HG03439 (cell line): ENCODE data around the gene ADPRHL1.
"Not testable (repeated sequence)": the region's sequence is repeated elsewhere in the genome, so short reads cannot be mapped to it uniquely, and the experiment has no call there.

Experiments
- ATAC-seq: cut with Tn5 transposase; IDR thresholded peaks from one replicate; pipeline ENCODE4 v1.9.1; 2021; ENCODE audit warnings: mild to moderate bottlenecking, moderate library complexity; ENCODE audit not compliant: unreplicated experiment

The ADPRHL1 gene

GRCh38 chr13:113403255-113404104, 49.8 kb downstream of the ADPRHL1 start:
- no peak for ATAC-seq

DNA sequence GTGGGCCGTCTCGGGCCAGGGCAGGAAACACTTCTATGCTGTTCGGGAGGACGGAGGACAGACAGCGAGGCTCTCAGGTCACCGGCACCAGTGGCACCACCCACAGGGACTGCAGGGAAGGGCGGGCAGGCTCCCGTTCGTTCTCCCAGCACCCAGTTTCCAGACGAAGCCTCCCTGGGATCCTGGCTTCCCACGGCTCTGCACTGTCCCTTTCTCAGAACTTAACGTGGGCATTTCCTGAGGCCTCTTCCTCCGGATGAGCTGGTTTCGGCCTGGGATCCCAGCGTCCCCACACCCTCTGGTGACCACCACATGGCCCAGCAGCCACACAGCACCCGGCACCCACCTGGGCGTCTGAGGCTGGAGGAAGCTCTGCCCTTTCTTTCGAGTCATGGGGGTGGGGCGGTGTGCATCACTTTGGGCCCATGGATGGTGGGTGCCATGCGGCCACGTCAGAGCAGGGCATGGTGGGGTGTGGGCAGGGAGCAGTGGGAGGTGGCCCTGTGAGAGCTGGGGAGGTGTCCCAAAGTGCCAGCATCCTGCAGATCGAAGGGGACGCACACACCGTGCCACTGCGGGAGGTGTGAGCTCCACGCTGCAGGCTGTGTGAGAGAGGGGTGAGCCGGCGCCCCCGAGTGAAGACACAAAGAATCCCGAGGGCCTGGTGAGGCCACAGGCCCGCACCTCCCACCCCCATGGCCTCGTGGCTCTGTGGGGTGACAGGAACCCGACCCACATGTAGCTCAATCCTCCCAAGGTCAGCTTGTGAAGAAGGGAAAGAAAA, 50.6 kb downstream of the ADPRHL1 start:
- no peak for ATAC-seq

DNA sequence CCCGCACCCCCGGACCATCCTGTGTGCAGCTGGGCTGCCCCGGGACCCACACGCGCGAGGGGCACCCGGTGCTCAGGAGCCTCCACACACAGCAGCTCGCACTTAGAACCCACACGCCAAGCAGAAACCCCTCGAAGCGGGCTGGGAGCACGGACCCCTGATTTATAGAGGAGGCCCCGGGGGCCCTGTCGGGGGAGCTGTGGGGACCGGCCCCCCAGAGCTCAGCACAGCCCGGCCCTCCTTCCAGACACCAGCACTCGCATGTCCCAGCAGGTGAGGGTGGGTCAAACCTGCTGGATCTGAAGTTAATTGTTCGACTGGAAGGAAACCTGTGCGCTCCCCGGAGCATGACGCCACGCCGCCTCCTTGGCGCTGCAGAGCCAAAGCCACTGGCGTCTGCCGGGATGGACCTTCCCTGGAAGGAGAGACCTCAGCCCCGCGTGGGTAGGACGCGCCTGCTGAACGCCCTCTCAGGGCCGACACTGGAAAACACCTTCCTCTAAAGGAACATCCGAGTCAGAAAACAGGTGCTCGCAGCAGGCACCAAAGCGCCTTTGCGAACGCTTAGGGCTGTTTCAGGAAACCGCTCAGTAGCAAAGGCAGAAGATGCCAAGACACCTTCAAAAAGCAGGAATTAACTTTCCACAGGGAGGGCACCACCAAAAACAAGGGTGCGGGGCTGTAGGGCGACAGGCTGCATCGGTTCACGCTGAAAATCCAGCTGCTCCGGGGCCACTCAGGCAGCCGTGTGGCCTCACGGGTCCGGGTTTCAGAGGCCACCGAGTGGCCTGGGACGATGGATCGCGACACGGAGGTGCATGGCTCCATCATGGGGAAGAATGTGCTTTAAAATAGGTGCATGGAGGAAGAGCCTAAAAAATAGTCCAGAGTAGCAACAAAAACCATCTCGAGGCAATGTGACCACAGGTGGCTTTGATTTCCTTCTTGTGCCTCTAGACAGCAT, 51.6 kb downstream of the ADPRHL1 start:
- no peak for ATAC-seq

- no peak for ATAC-seq
Observed at GRCh38 chr13:113400621-113401451, 52.5 kb downstream of the ADPRHL1 start.

- ATAC-seq, result no peak
Observed at GRCh38 chr13:113399755-113400149, 53.5 kb downstream of the ADPRHL1 start.

GRCh38 chr13:113398963-113399754, 54.1 kb downstream of the ADPRHL1 start:
- no peak for ATAC-seq

DNA sequence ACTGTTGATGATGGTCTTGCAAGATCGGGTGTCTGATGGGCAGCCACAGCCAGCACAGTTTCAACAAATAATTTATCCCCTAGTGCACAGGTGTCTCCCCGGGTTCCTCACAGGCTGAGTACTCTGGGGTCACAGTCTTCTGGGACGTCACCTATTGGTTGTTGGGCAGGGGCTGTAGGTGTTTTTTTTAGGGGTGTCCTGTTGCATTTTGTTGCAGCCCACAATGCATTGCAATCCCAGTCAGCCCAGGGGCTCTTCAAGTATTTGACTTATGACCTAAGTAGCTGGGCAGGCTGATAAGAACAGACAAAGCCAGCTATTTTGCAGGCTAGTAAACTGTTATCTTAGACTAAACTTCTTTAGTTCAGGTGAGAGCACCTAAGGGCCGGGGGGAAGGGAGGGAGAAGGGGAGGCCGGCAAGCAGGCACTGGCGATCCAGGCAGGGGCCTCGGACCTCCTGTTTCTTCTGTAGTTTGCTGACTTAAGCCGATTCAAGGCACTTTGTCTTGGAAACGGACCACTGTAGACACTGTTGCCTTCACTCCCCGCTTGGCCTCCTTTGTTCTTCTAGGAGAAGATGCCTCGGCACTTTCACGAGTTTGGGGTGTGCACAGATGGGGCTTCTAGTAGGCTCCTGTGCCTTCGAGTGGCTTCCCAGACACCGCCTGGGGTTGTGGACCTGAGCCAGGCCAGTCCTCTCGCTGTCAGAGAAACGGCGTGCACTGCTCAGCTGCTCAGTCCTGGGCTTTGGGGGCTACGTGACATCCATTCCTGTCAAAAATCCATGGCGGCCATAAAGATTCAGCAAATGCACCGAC, 55.5 kb downstream of the ADPRHL1 start:
- ATAC-seq, result no peak

DNA sequence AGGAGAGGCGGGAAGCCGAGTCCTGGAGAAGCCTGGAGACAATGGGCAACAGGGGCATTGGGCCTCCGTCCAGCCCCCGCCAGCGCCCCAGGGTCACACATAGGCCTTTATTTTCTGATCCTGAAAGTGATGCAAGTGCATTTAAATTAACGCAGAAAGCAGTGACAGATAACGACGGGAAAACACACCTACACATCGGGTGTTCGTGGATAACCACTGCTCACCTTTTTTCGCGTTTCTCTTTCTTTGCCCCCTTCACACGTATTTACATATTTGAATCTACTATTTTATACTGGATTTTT, 59.0 kb downstream of the ADPRHL1 start:
- peak; percentile 36 for ATAC-seq

DNA sequence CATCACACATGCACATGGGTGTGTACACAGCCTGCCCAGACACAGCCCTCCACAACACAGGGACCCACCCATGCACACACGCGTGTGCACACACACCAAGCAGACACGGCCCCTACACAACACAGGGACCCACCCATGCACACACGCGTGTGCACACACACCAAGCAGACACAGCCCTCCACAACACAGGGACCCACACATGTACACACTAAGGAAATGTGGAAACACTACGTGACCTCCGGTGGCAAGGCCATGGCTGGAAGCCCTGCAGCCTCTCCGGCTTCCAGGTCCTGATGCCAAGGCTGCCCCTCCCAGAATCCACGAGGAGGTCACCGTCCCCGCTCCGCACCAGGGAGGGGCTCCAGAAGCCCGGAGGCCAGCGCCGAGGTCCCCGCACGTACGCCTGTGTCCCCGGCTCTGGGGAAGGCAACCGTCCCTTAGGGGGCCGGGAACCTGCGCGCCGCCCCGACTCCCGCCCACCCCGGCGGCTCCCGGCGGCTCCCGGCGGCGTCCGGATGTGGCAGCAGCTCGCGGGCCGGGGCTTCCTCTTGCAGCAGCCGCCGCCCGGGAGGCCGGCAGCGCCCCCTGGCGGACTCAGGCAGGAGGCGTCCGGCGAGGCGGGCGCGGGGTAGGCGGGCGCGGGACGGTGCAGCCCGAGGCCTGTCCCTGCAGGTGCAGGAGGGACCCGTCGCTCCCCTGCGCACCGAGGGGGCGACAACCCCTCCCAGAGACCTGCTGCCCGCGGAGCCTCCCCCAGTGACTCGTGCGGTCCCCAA, 59.5 kb downstream of the ADPRHL1 start:
- ATAC-seq, result peak; percentile 94

GRCh38 chr13:113393226-113393562, 60.1 kb downstream of the ADPRHL1 start:
- peak; percentile 7 for ATAC-seq

DNA sequence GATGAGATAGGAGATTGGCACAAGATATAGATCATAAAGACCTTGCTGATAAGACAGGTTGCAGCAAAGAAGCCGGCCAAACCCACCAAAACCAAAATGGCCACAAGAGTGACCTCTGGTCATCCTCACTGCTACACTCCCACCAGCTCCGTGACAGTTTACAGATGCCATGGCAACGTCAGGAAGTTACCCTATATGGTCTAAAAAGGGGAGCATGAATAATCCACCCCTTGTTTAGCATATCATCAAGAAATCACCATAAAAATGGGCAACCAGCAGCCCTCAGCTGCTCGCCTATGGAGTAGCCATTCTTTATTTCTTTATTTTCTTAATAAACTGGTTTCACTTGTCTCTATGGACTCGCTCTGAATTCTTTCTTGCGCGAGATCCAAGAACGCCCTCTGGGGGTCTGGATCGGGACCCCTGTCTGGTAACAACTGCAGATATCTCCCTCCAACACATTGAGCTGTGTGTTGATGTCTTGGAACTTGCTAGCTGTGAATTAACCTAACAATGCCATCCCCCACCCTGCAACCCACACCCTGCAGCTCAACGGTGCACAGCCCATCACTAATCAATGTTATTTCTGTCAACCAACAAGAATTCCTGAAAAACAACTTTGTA, 62.3 kb downstream of the ADPRHL1 start:
- no peak for ATAC-seq

GRCh38 chr13:113389586-113389985, 63.7 kb downstream of the ADPRHL1 start:
- ATAC-seq, result not testable (repeated sequence)

GRCh38 chr13:113387396-113387795, 65.9 kb downstream of the ADPRHL1 start:
- no peak for ATAC-seq

- ATAC-seq, result no peak
Observed at GRCh38 chr13:113383089-113383488, 70.2 kb downstream of the ADPRHL1 start.

- ATAC-seq, result not testable (repeated sequence)
Observed at GRCh38 chr13:113382542-113382941, 70.7 kb downstream of the ADPRHL1 start.

GRCh38 chr13:113378825-113379224, 74.5 kb downstream of the ADPRHL1 start:
- no peak for ATAC-seq

DNA sequence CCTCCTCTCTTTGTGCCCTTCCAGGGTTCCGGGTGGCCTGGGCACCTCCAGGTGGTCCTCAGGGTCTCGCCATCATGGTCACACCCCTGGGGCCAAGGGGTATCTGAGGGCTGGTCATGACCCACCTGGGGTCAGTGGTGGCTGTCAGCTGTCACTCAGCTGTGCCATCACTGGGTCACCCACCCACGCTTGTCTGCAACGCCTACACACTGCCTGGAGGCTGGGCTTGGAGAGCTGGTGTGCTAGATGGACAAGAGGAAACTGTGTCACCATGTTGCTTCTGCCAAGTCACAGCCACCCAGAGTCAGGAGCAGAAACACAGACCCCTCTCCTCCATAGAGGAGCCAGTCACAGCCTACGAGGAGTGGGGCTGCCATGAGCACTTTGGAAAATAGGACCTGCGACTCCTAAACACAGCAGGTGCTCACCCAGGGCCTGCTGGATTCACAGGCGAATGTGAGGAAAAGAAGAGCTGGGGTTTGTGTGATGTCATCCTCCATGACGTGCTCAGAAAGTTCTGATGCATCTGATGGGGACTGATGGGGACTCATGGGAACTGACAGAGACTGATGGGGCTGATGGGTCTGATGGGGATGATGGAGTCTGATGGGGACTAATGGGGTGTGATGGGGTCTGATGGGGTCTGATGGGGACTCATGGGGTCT, 78.6 kb downstream of the ADPRHL1 start:
- no peak for ATAC-seq
